HepG2 (cell line): ENCODE results near the gene MFNG. TPM values are rescaled to one million over a fixed set of nuclear protein-coding genes. Genes with fewer than 3 reads are reported as not detected.
A peak's percentile ranks its signal among the peaks of the same experiment; 100 is the strongest.

Source experiments
- ATM ChIP-seq: fragments of 450-650 bp; IDR thresholded peaks from 2 replicates; pipeline ENCODE4 v1.7.1; 2017; ENCODE audit warnings: mild to moderate bottlenecking, borderline replicate concordance
- DMAP1 ChIP-seq: IDR thresholded peaks from 2 replicates; pipeline ENCODE4 v1.6.1; 2016
- FOXA3 ChIP-seq: IDR thresholded peaks from 2 replicates; pipeline ENCODE4 v1.6.1; 2016; ENCODE audit warnings: missing genetic modification reagents, missing compliant biosample characterization
- GABPA ChIP-seq, 2 experiments: IDR thresholded peaks; 2 replicates each; pipeline ENCODE4 v1.6.1; 2011 to 2016; ENCODE audit warnings: low read depth in 2 of 2, low read length in 1 of 2, missing biosample characterization in 1 of 2, missing genetic modification characterization in 1 of 2
- GATAD1 ChIP-seq: IDR thresholded peaks from 2 replicates; pipeline ENCODE4 v1.6.1; 2016; ENCODE audit warnings: missing genetic modification reagents, missing compliant biosample characterization
- HNF1A ChIP-seq, 2 experiments: sonication (generic) in 1 of 2; formaldehyde crosslinking in 1 of 2; IDR thresholded peaks; 2 replicates each; pipeline versions ENCODE4 v1.4.0 to v1.6.1; 2016 to 2020; ENCODE audit warnings: borderline replicate concordance in 1 of 2, low read depth in 1 of 2, mild to moderate bottlenecking in 1 of 2, missing genetic modification reagents in 1 of 2
- HNF4A ChIP-seq: sonication (generic); formaldehyde crosslinking; IDR thresholded peaks from 2 replicates; pipeline ENCODE4 v1.4.0; 2020; ENCODE audit warnings: missing genetic modification reagents
- HNF4G ChIP-seq, 2 experiments: sonication (generic) in 1 of 2; formaldehyde crosslinking in 1 of 2; IDR thresholded peaks; 2 replicates each; pipeline versions ENCODE4 v1.4.0 to v1.6.1; 2011 to 2020; ENCODE audit warnings: borderline replicate concordance in 2 of 2, low read depth in 2 of 2, mild to moderate bottlenecking in 2 of 2, low read length in 1 of 2, missing genetic modification reagents in 1 of 2, moderate library complexity in 1 of 2
- SOX5 ChIP-seq: IDR thresholded peaks from 2 replicates; pipeline ENCODE4 v1.6.1; 2016; ENCODE audit warnings: borderline replicate concordance
- SOX6 ChIP-seq, 2 experiments: fragments of 450-650 bp in 1 of 2; sonication (generic) in 1 of 2; formaldehyde crosslinking in 1 of 2; IDR thresholded peaks; 2 replicates each; pipeline versions ENCODE4 v1.4.0 to v1.6.1; 2017 to 2020; ENCODE audit warnings: antibody characterized with exemption in 1 of 2, mild to moderate bottlenecking in 1 of 2, missing genetic modification reagents in 1 of 2
- TRAFD1 ChIP-seq: sonication (generic); formaldehyde crosslinking; IDR thresholded peaks from 2 replicates; pipeline ENCODE4 v1.5.1; 2020; ENCODE audit warnings: missing genetic modification reagents, mild to moderate bottlenecking, borderline replicate concordance
- ZMYM3 ChIP-seq: sonication (generic); formaldehyde crosslinking; IDR thresholded peaks from 2 replicates; pipeline ENCODE4 v1.5.1; 2020; ENCODE audit warnings: mild to moderate bottlenecking, missing genetic modification reagents
- ZNF224 ChIP-seq: sonication (generic); formaldehyde crosslinking; IDR thresholded peaks from 2 replicates; pipeline ENCODE4 v1.5.0; 2020; ENCODE audit warnings: mild to moderate bottlenecking, missing genetic modification reagents
- ZNF232 ChIP-seq: sonication (generic); formaldehyde crosslinking; IDR thresholded peaks from 2 replicates; pipeline ENCODE4 v1.4.0; 2020; ENCODE audit warnings: missing genetic modification reagents, borderline replicate concordance
- ZNF282 ChIP-seq: fragments of 450-650 bp; IDR thresholded peaks from 2 replicates; pipeline ENCODE4 v1.6.1; 2018; ENCODE audit not compliant: partially characterized antibody
- ZNF564 ChIP-seq: sonication (generic); formaldehyde crosslinking; IDR thresholded peaks from 2 replicates; pipeline ENCODE4 v1.8.1; 2023; ENCODE audit warnings: mild to moderate bottlenecking, missing genetic modification reagents
- ZNF574 ChIP-seq: sonication (generic); formaldehyde crosslinking; IDR thresholded peaks from 2 replicates; pipeline ENCODE4 v1.4.0; 2020; ENCODE audit warnings: missing genetic modification reagents
- ZNF784 ChIP-seq: sonication (generic); formaldehyde crosslinking; IDR thresholded peaks from 2 replicates; pipeline ENCODE4 v1.5.1; 2020; ENCODE audit warnings: missing genetic modification reagents, mild to moderate bottlenecking, borderline replicate concordance
- ZNF883 ChIP-seq: sonication (generic); formaldehyde crosslinking; IDR thresholded peaks from 2 replicates; pipeline ENCODE4 v1.5.1; 2020; ENCODE audit warnings: mild to moderate bottlenecking, missing genetic modification reagents; ENCODE audit errors: not compliant biosample characterization
- polyA plus RNA-seq, 8 experiments: library from polyadenylated mRNA; depleted of rRNA in 3 of 8; stranded (reverse) in 7 of 8; unstranded in 1 of 8; fragments of >200 nt; fragmentation: Illumina TruSeq in 4 of 8; extraction: Trizol in 4 of 8; gene quantifications; 2 replicates each; pipeline versions ENCODE4 v1.2.1 to v1.2.3, GENCODE V29; 2011 to 2016; ENCODE audit warnings: low read depth in 4 of 8, missing spikeins in 1 of 8, mixed read lengths in 1 of 8; ENCODE audit not compliant: insufficient read depth in 1 of 8
- total RNA-seq, 5 experiments: library from RNA; depleted of rRNA; stranded (reverse); fragments of >200 nt; fragmentation: Illumina TruSeq; extraction: Trizol; gene quantifications; 2 replicates each; pipeline ENCODE4 v1.2.3, GENCODE V29; 2016; ENCODE audit warnings: low read depth in 1 of 5

Gene MFNG
- total and polyA plus RNA-seq, 2 of the 13 experiments (the other 11 are each of a cell fraction or from before 2014, with no cell fraction given), result 1.0 to 11.7 TPM

GRCh38 chr22:37521236-37521739 is 35.1 kb upstream of the MFNG start (continued):
- TF ChIP-seq HNF1A (IDR thresholded peaks at IDR 0.05; ENCODE audit: low read depth), result no peak
- no peak for TF ChIP-seq HNF1A (CRISPR knock-in tag; IDR thresholded peaks at IDR 0.05; ENCODE audit: borderline replicate concordance)
- 0 out of 2 replicates have a peak, but pooled peaks have one; percentile 30 for TF ChIP-seq TRAFD1
- TF ChIP-seq ZMYM3 (CRISPR knock-in tag), result no peak
- TF ChIP-seq ZNF883 (CRISPR knock-in tag), result no peak
- 0 out of 2 replicates have a peak, but pooled peaks have one; percentile 13 for TF ChIP-seq FOXA3
- no peak for TF ChIP-seq ZNF282
- peak; percentile 19; the same call in 1 of the 2 replicates for TF ChIP-seq DMAP1 (CRISPR knock-in tag)
- no peak for TF ChIP-seq ATM
- TF ChIP-seq ZNF784 (CRISPR knock-in tag), result no peak
- 0 out of 2 replicates have a peak, but pooled peaks have one; percentile 11 for TF ChIP-seq ZNF574 (CRISPR knock-in tag)
- no peak for TF ChIP-seq ZNF232 (CRISPR knock-in tag)
- no peak for TF ChIP-seq ZNF564 (CRISPR knock-in tag)
- no peak for TF ChIP-seq SOX6 (IDR thresholded peaks at IDR 0.05)
- TF ChIP-seq SOX6 (CRISPR knock-in tag; IDR thresholded peaks at IDR 0.05), result peak; percentile 58
- no peak for TF ChIP-seq GABPA (IDR thresholded peaks at IDR 0.05; ENCODE audit: low read depth, low read length)
- TF ChIP-seq GABPA (CRISPR knock-in tag; IDR thresholded peaks at IDR 0.05; ENCODE audit: low read depth), result peak; percentile 14; the same call in 1 of the 2 replicates
- peak; percentile 60 for TF ChIP-seq HNF4G (IDR thresholded peaks at IDR 0.05; ENCODE audit: borderline replicate concordance, low read depth, low read length)
- TF ChIP-seq HNF4G (CRISPR knock-in tag; IDR thresholded peaks at IDR 0.05; ENCODE audit: borderline replicate concordance, low read depth), result no peak; the same call in 1 of the 2 replicates
- TF ChIP-seq SOX5 (CRISPR knock-in tag), result peak; percentile 29; the same call in 1 of the 2 replicates
- no peak for TF ChIP-seq ZNF224
- no peak for TF ChIP-seq GATAD1 (CRISPR knock-in tag)
- TF ChIP-seq HNF4A (CRISPR knock-in tag), result peak; percentile 71
